Iris pigment epithelial cell (primary cell): Measurements from ENCODE around the gene SULT1C2.
"Not testable (repeated sequence)": the region's sequence is repeated elsewhere in the genome, so short reads cannot be mapped to it uniquely, and the experiment has no call there.

Experiments used
- DNase-seq: peaks from one replicate; pipeline ENCODE4 v3.0.0-alpha.2; 2011; ENCODE audit warnings: low read depth

Gene SULT1C2

DNA sequence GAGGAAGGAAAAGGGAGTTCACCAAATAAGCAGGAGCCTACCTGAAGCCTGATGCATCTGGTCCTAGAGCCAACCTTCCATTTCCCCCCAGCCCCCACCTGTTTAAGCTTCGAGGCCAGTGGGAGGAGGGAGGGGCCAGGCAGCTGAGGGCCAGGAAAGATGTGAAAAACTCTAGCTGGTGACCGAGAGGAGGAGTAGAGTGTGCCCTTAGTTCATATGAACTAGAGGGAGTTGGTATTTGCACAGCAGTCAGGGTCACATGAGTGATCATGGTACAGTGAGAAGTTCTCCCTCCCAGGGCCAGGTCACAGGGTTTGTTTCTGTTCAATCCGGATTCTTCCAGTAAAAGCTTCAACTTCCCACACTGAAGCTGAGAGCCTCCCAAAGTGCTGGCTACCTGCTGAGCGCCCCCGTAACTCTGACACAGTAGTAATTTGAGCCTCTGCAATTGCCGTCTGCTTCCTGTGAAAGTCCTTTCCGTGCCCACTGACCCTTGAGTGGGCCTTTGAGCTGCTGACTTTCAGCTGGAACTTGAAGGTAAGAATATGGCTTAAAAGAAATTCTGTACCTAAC is at the start of gene SULT1C2:
SULT1C2 (plus strand) TSS at position 362 of the 573 bp plus-strand sequence. CDS start 4,773 bp downstream, outside the sequence.
- DNase-seq = peak; percentile 66

DNA sequence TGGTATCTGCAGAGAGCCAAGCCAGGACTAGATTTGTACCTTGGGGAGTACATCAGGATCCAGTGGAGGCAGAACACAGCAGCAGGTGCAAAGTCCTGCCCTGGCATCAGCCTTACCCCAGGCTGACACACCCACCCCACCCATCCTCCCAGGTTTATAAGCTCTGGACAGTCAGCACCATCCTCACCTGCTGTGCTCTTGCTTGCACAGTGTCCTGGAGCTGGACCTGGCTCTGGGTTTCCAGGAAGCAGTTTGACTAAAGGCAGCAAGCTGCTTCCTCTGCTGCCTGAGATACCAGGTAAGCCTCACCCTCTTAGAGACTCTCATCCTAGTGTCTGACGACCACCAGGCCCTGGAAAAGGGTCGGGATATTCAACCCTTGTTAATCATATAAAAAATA is 48.9 kb upstream of the SULT1C2 start, which contains the start of gene SULT1C3:
SULT1C3 (plus strand) TSS at position 183 of the 400 bp plus-strand sequence. CDS start 7,227 bp downstream, outside the sequence.
- DNase-seq = no peak

DNA sequence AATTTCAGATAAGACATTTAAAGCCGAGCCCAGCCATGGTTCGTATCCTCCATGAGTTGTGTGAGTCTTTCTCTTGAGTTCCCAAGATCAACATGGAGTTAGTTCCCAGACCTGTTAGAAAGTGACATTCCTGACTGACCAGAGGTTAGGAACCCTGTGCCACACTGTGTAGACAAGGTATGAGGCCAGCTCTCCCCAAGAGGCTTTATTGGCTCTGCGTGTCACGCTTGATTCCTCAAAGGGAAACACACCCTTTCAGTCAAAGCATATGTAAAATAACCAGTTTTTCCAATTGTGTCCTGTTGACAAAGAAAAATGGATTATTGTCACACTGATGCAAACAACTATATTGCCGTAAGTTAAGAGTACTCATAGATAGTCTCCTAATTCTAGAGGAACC is 47.7 kb upstream of the SULT1C2 start:
- DNase-seq = no peak

DNA sequence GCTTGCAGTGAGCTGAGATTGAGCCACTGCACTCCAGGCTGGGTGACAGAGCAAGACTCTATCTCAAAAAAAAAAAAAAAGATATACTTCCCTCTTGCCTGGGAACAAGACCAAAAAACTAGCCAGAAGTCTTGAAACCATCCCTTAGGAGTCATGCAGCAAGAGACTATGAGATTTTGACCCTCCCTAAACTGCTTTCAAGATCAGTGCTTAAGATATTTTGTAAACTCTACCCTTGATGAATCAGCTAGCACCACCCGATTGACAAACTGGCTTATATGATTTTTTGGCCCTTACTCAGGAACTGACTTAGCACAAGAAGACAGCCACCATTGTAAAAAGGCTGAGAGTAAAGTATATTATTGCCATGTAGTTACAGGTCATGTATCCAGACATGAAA is 45.1 kb upstream of the SULT1C2 start:
- DNase-seq = peak; percentile 57

DNA sequence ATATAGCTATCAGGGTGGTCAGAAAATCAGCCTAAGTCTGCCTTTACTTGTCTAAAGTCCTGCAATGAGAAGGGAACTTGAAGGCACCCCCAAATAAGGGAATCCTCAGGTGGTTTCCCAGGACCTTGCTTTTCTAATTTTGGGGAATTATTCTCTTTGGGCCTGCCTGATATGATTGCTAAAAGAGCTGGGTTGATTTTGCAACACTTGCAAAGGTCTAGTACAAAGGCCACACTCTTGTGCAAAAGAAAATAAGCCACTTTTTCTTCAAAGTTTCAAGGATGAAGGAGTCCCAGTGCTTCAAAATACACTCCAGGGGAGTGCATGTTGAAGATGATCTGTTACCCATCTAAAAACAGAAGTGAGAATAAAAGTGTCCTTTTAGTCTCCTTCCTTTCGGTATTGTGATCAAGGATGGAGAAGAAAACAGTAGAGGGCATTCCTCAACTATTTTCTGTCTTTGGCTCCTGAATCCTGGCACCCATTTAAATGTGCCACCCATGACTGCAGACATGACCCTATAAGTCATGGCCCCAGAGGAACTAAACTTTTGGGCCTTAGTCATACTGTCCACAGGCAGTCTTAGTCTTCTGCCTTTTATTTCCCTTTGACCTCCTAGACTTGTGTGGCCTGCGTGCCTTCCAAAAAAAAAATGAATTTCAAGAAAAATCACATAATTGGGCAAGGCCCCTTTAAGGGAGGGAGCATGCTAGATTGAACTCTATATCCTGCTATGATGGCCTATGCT is 43.9 kb upstream of the SULT1C2 start:
- DNase-seq = no peak

DNA sequence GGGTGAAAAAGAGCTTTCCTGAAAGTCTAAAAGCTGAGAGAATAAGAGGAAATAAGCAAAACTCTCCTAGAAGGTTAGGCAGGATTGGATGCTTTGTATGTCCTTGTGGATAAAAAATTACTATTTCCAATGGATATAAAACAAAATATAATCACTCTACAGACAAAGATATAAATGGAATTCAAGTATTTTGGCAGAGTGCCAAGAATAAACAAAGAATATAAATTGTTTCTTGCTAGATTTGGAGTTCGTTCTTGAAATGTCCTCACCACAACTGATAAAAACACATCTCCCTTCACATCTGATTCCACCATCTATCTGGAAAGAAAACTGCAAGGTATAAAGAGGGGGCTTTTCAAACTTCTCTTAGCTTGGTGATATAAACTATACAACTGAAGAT is 35.6 kb upstream of the SULT1C2 start:
- peak; percentile 34 for DNase-seq

DNA sequence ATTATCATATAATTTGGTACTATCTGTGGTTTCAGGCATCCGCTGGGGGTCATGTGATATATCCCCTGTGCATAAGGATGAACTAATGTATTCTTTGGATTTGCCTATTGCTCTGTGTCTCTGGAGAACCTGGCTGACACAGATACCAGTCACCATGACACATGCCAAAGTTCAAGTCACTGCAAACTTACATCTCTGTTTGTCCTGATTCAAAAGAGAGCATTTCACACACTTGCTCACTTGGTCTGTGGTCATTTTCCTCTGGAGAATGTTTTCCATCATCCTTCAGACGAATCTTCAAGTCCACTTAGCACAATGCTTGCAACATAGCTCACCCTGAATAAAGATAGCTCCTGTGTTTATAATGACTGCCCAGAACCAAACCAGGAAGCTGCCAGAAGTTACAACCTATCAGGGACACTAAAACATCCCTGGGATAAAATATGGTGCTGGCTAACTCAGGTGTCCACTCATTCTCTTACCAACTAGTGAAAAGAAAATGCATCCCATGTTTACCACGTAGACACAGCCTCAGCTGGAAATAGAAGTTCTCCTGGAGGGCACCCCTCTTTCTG is 30.9 kb upstream of the SULT1C2 start:
- no peak for DNase-seq

DNA sequence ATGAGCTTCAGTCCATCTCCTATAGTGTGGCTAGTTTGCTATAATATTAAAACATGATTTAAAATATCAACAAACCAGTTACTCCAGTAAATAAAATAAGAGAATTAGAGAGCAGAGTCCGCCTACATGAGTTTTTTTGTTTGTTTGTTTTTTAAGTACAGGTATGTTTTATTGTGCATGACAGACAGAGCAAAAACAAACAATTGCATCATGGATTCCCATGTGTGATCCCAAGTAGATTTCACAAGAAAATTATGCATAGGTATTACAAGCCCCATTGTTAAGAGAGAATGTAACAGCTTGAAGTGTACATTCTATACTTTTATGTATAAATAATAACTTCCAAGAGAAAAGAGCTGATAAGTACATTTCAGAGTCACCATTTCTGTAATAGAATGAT is 27.9 kb upstream of the SULT1C2 start:
- DNase-seq = no peak

DNA sequence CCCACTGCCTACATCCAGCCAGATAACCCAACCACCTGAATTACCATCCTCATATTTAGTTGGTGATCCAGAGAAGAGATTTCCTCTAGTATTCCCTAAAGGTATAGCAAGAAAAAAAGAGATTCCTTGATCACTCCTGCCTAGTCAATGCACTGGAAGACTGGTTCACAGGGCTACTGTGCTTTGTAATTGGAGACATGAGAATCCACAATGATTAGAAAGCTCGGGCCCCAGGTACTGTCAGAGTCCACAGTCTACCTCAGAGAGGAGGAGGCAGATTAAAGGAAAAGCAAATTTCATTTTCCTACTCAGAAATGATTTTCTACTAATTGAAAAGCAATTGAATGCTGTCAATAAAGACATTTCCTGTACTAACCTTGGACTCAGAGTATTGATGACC is 26.7 kb upstream of the SULT1C2 start:
- DNase-seq = no peak

DNA sequence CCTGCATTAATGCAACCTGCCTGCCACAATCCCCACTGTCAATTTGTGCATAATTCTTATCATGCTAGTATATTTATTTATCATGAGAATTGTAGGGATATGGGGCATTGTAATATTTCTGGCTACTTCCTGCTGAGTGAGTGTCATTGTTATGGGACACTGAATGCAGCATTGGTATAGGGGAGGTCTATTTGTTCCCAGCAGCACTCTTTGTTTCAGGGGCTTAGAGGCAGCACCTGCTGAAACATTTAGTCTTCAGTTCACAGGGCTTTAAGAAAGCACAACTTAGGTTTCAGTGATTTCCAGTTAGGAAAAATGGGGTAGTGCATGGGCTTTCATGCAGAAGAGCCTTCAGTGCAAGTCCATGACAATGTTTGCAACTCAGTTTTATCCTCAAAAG is 25.3 kb upstream of the SULT1C2 start:
- DNase-seq = no peak

DNA sequence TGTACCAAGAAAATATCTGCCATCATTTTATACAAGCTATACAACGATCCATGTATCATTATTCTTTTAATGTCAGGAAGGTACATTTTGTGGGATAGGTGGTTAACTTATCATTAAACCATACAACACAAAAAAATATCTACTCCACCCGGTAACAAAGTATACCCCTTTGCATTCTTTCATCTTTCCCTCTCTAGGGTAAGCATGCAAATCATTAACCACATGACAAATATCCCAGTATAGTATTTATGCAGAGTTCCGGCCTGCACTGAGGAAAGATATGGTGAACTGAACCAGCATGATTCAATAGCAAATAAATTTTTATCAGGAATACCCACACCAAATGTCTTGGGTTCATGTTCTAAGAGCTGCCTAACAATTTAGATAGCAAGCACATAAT is 22.5 kb upstream of the SULT1C2 start:
- DNase-seq = no peak

DNA sequence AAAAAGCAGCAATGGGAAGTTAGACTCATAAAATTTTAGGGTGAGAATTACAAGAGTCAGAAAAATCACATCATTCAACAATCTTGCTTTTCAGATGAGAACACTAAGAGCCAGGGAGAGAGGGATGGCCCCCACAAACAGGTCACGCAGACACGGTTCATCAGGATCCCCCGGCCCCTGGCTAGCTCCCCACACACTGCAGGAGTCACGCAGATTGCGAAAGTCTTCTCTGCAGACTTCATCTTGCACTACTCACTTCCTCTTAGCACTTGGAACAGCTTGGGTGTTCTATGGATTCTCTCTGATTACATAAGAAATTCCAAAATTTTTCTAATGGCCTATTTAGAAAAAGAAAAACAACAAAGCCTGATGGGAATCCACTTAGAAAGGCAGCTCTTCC is 21.6 kb upstream of the SULT1C2 start:
- DNase-seq = peak; percentile 86

DNA sequence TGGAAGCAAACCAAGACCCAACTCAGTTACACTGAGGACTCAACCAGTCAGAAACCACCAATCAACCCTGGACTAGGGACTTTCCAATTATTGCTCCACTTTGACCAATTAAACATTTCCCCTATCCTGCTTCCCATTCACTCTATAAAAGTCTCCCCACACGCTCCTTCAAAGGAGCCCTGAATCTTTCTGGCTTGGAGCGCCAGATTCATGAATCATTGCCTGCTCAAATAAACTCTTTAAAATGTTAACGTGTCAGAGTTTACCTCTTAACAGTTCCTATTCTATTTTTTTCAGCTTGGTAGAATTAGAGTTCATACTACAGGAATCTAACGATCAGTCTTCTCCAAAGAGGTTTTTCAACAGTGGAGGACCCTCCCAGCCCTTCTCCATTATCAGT is 20.7 kb upstream of the SULT1C2 start:
- DNase-seq = peak; percentile 93

DNA sequence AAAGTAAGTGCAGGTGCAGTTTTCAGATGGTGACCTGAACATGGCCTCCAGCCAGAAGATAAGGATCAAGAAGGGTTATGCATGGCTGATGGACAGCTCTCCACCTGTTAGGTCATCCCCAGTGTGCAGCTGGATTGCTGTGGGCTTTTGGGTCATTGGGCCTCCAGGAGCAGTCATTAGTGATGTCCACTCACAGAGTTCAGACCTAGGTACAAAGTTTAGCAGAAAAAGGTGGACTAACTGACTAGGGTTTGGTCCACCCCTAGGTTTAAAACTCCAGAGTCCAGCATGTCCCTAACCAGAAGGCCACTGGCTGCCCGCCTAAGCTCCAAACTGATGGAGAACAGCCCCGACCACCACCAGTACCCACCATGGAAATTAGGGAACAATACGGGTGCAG is 18.3 kb upstream of the SULT1C2 start:
- DNase-seq = no peak

DNA sequence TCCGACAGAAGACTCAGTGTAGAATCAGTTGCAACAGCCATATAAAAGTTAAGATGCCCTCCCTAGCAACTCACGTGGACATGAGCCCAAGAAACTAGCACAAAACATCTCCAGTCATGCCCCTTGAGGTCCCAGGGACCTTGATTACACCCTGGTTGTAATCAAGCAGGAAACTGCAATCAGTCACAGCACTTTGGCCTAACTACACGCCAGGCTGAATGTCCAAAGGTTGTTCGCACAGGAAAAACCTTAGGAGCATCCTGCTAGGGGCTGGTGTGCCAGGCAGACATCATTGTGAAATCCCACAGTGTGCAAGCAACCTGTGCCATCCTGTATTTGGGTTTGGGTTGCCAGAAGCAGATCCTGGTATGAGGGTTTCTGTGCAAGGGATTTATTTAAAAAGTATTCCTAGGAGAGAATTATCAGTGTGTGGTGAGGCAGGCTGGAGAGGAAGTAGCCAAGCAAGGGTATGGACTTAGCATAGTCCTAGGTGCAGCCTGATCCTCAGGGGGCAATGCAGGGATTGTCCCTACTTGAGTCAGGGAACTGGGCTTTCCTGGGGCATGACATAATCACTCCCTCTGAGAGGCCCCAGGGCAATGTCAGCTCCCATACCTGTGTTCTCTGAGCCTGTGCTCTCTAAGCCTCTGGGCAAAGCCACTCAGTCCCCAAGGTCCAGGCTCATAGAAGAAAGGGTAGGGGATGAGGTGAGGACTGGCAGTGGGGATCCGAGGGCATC is 17.8 kb upstream of the SULT1C2 start:
- DNase-seq = no peak

DNA sequence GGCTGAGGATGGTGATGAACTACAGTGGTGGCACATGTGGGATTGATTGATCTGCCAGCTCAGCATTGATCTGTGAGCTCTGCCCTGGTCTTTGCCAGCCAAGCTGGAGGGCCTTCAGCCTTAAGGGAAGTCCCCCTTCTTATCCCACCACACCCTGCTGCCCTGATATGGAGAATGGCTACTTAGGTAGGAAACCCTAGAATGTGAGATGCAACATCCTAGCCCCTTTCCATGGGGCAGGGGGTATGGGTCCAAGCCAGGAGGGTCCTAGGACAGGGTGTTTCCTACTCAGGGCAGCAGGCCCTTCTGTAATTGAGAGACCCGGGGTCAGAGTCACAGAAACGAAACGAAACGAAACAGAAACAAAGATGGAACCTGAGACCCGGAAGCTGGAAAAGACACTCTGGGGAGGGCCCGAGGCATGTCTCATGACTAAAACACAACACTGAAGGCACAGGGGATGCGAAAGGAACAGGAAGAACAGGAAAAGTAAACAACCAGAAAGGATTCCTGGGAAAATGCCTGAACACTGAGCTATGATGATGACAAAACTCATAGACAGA is 16.9 kb upstream of the SULT1C2 start:
- peak; percentile 84 for DNase-seq

DNA sequence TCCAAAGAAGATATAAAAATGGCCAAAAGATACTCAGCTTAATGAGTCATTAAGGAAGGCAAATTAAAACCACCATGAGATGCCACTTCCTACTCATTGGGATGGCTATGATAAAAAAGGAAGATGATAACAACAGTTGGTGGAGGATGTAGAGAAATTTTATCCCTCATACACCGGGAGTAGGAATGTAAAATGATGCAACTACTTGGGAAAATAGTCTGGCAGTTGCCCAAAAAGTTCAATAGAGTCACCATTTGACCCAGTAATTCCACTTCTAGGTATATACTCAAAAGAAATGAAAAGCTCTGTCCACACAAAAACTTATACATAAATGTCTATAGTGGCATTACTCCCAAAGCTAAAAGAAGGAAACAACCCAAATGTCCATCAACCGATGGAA is 10.1 kb upstream of the SULT1C2 start:
- DNase-seq = no peak

DNA sequence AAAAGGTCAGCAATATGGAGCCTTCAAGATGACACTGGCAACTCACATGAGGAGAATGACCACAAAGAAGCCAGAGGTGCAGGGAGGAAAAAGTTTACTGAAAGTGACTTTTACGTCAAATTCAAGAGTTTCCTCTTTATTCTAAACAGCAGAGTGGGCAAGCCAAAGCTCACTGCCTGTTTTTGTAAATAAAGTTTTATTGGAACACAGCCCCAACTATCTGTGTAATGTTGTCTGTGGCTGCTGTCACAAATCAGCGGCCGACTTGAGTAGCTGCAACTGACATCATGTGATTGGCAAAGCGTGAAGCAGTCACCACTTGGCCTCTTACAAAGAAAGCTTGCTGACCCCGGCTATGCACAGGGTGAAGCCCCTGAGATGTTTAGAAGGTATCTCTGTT is 9.2 kb upstream of the SULT1C2 start:
- DNase-seq = no peak

DNA sequence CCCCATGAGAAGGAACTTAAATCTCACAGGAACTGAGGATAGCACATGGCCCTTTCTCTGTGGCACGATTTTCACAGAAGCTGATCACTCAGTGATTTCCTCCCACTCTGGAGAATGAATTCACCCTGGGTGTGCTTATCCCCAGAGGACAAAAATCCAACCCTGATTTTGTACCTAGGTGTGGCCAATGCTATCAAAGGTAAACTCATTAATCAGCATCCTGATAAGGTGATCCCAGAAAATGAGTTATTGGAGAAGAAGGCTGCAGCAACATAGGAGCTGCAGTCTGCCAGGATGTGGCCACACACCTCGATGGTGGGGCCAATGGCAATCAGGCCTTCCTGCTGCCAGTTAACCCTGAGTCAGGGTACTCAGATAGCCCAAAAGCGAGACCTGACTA is 8.2 kb upstream of the SULT1C2 start:
- DNase-seq = no peak

DNA sequence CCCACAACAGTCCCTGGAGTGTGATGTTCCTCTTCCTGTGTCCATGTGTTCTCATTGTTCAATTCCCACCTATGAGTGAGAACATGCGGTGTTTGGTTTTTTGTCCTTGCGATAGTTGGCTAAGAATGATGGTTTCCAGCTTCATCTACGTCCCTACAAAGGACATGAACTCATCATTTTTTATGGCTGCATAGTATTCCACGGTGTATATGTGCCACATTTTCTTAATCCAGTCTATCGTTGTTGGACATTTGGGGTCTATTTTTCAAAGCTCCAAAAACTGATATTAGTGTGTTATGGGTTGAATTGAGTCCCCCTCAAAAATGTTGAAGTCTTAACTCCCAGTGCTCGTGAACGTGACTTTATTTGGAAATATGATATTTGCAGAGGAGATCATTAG is 4.1 kb upstream of the SULT1C2 start:
- not testable (repeated sequence) for DNase-seq

DNA sequence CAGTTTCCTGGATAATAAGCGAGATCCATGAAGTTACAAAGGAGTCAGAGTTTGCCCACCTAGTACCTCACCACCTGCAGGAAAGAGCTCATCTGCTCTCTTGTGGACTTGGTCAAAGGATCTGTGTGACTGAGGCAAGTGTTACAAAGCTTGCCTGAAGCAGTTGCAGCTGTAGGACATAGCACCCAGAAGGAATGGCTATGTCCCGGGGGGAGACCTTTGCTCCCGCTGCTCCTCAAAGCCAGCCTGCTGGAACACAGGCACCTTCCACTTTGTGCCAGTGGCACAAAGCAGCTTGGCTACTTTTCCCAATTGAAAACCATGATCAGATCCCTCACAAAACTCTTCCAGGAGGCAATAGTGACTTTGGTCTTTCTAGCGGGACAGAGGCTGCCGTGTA is 3.1 kb upstream of the SULT1C2 start:
- DNase-seq = no peak

DNA sequence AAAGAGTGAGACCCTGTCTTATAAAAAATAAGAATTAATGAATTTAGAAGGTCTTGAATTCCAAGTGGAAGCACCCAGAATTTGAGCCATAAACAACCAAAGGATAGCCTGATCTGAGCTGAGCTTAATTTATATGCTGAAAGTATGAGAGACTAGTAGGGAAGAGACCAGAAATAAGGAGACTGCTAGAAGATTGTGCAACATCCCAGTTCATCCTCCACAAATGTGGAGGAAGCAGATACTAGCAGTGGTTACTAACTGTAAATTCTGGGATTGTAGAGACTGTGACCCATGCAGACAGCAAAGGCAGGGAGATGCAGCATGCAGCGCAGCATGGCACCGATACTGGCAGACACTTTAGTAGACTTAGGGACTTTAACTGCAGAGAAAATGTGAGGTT is 1.5 kb upstream of the SULT1C2 start:
- DNase-seq = no peak

DNA sequence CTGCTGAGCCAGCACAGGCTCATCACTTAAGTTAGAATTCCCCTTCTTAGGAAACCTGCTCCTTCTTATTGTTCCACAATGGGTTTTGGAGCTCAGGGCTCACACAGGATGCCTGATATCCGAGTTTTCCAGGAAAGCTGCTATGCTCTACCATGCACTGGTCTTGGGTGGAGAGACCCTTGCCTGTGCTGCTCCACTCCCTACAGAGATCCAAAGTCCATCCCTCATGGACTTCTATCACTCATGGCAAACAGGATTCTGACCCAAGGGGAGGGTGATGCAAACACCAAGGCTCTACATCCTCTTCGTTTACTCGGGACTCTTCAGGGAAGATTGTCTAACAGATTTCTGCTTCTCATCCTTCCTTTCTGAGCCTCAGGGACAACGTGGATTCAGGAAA is 5.2 kb downstream of the SULT1C2 start:
- no peak for DNase-seq
